GM13976 (cell line): Measurements from ENCODE around the gene RETSAT.
"Not testable (repeated sequence)": the region's sequence is repeated elsewhere in the genome, so short reads cannot be mapped to it uniquely, and the experiment has no call there.

Experiments used
- DNase-seq: peaks from one replicate; pipeline ENCODE4 v3.0.0; 2012; ENCODE audit warnings: low spot score
- CTCF ChIP-seq: IDR thresholded peaks from 2 replicates; pipeline ENCODE4 v1.5.1; 2012; ENCODE audit warnings: borderline replicate concordance, mild to moderate bottlenecking; ENCODE audit not compliant: insufficient read depth; ENCODE audit errors: extremely low read depth, missing control alignments, control extremely low read depth
- in situ Hi-C: fragments of 300-500 bp; cut with MboI; formaldehyde crosslinking; loops from one replicate; pipeline ENCODE4 v1.12.0; 2022; ENCODE audit warnings: low sequenced_read_pairs, mixed read lengths, inconsistent platforms; ENCODE audit not compliant: unreplicated experiment

RETSAT gene

GRCh38 chr2:85368921-85369320 is 14.6 kb upstream of the RETSAT start:
- in situ Hi-C loops: no loop called here
- no peak for TF ChIP-seq CTCF
- no peak for DNase-seq

- TF ChIP-seq CTCF: no peak
- in situ Hi-C loops: no loop called here
- no peak for DNase-seq
Measured at GRCh38 chr2:85367180-85367579, 12.9 kb upstream of the RETSAT start.

GRCh38 chr2:85362653-85363387 is 8.5 kb upstream of the RETSAT start:
- DNase-seq, in situ Hi-C loops: not testable (repeated sequence)

GRCh38 chr2:85357736-85358135 is 3.4 kb upstream of the RETSAT start:
- in situ Hi-C loops: no loop called here
- no peak for DNase-seq
- no peak for TF ChIP-seq CTCF

GRCh38 chr2:85356186-85356585 is 1.9 kb upstream of the RETSAT start:
- DNase-seq: no peak
- TF ChIP-seq CTCF: no peak
- in situ Hi-C loops: no loop called here

- DNase-seq: no peak
- TF ChIP-seq CTCF: no peak
- in situ Hi-C loops: no loop called here
Measured at GRCh38 chr2:85355521-85355920, 1.2 kb upstream of the RETSAT start.

- DNase-seq: no peak
- in situ Hi-C loops: no loop called here
- TF ChIP-seq CTCF: no peak
Measured at GRCh38 chr2:85355073-85355410, 714 bp upstream of the RETSAT start.
